Measurements from ENCODE around the gene GALNT13.

GRCh38 chr2:154392256-154392655 lies 520.5 kb downstream of the GALNT13 start:
- TF ChIP-seq CTCF (IDR thresholded peaks at IDR 0.05; ENCODE audit: insufficient read depth, low read depth, low read length) (no peak), EZH2 (IDR thresholded peaks at IDR 0.05; ENCODE audit: insufficient read depth, low read length) (no peak)
